Vagina (tissue), 2 donors: Measurements from ENCODE around the gene HSF5. TPM values are rescaled to one million over a fixed set of nuclear protein-coding genes. Genes with fewer than 3 reads are reported as not detected.

Experiments used
- DNase-seq, 2 donors: peaks; one replicate each; pipeline ENCODE4 v3.0.0-alpha.2; 2017; ENCODE audit errors: extremely low spot score in 2 of 2
- H3K27ac ChIP-seq: fragments of 200-600 bp; sonication (generic); one replicate; pipeline ENCODE4 v1.5.1; 2019
- H3K27me3 ChIP-seq: fragments of 200-600 bp; sonication (generic); one replicate; pipeline ENCODE4 v1.5.1; 2019
- H3K36me3 ChIP-seq, 2 donors: fragments of 200-600 bp; sonication (generic); one replicate each; pipeline ENCODE4 v1.5.1; 2017 to 2019
- H3K4me1 ChIP-seq: fragments of 200-600 bp; sonication (generic); one replicate; pipeline ENCODE4 v1.5.1; 2019
- H3K4me3 ChIP-seq, 2 donors: fragments of 200-600 bp; sonication (generic); 1 replicate in 1 of 2; 2 replicates in 1 of 2; pipeline ENCODE4 v1.5.1; 2016 to 2019
- H3K9me3 ChIP-seq: fragments of 200-600 bp; sonication (generic); one replicate; pipeline ENCODE4 v1.5.1; 2019
- CTCF ChIP-seq, 3 experiments: fragments of 450-650 bp in 2 of 3; fragments of 200-600 bp in 1 of 3; sonication (generic) in 1 of 3; IDR thresholded peaks; one replicate each; pipeline ENCODE4 v1.5.1; 2017 to 2019; ENCODE audit warnings: antibody characterized with exemption in 3 of 3, mild to moderate bottlenecking in 2 of 3, moderate library complexity in 2 of 3
- POLR2A ChIP-seq, 2 donors: fragments of 450-650 bp; IDR thresholded peaks; one replicate each; pipeline ENCODE4 v1.6.1; 2017; ENCODE audit warnings: antibody characterized with exemption in 2 of 2, mild to moderate bottlenecking in 2 of 2, moderate library complexity in 2 of 2
- POLR2AphosphoS5 ChIP-seq, 2 donors: sonication (generic); formaldehyde crosslinking; IDR thresholded peaks; one replicate each; pipeline ENCODE4 v1.9.0; 2017; ENCODE audit warnings: antibody characterized with exemption in 2 of 2, mild to moderate bottlenecking in 2 of 2, low read depth in 1 of 2; ENCODE audit not compliant: insufficient read depth in 1 of 2
- intact Hi-C: fragments of 100-400 bp; cut with DNase I; formaldehyde crosslinking; loops from one replicate; pipeline ENCODE4 v1.15.1; 2023
- total RNA-seq: library from RNA; depleted of rRNA; stranded (reverse); fragments of >200 nt; gene quantifications from one replicate; pipeline ENCODE4 v1.2.3, GENCODE V29; 2016

HSF5 gene
- total RNA-seq, 1 donor from 2014 or later, result 0.25 TPM

DNA sequence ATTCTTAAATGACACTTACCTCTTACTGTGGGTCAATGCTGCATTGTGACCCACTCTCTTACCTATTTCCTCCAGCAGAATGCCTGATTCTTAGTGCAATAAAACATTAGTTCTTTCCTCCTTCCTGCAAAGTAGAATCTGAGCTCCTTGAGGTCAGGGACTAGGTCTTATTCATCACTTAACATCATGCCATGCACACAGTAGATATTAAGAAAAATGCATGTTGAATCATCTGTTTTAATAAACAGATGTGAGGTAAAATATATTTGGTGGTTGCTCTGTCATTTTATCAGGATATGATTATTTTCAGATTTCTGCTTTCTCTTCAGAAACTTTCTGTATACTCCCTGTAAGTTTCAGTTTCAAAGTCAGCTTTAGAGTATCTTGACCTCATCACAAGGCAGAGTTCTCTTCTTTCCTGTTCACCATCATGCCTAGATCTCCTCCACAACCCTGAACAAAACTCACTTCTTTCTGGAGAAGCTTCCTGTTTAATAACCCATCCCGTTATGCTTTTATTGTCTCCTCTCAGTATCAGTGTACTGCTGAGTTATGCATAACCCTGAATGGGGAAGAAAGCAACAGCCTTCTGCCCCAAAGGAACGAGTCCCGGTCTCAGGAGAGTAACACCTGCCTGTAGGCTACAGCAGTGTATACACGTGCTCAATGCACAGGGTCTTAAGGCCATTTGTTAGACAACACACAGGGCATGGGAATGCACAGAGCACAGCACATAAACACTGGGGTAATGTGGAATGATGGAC is 105.9 kb downstream of the HSF5 start:
- Histone ChIP-seq H3K4me3 (no peak overlapping the region), H3K9me3 (no peaks in the 10 kb centered on the region), H3K4me1 (peaks cover 22% of the 10 kb centered on the region), H3K27ac (no peak overlapping the region), H3K27me3 (no peaks in the 10 kb centered on the region), H3K36me3 (no peaks in the 10 kb centered on the region)
- DNase-seq, result no peak
- TF ChIP-seq CTCF (IDR thresholded peaks at IDR 0.05) (no peak), POLR2AphosphoS5 (IDR thresholded peaks at IDR 0.05; ENCODE audit: insufficient read depth in 1 of 2, low read depth in 1 of 2) (no peak), POLR2A (IDR thresholded peaks at IDR 0.05) (no peak)
- intact Hi-C loops, result no loop called here

GRCh38 chr17:58381124-58382035 is 106.8 kb downstream of the HSF5 start:
- no peak for DNase-seq
- intact Hi-C loops, result no loop called here

DNA sequence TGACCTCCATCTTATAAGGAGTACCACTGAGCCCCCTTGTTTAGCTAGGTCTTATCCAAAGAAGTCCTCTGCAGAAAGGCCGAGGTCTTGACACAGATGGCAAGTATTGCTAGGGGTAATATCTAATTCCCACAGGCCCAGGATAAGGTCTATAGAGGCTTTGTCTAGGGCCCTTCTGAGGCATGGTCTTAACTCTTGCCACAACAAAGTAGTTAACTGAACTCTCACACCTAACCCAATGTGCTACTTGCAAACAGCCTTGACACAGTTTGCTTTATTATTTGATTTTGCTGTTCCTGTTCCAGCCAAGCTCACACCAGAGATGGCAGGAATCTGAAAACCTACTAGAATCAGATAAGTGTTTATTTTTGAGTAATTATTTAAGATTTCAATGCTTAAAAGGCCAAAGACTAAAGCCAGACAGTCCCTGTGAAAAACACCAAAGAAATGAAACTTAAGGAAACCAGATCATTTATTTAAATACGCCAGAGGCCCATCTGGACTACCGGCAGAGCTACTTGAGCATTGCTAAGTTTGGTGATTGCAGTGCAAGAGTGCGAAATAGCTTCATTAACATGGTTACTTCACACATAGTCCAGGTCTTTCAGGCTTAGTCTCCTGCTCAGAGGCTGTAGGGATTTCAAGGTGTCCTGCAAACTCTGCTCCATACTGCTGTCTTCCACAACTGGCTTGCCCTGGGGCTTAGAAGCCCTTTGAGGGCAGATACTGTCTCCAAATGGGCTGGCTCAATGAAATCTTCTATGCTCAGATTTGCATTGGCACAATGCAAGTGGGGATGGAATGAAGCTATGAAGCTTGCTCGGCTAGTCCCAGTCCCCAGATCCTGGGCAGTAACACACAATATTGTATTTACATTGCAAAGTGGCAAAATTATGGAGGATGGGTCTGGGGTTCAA is 107.7 kb downstream of the HSF5 start:
- Histone ChIP-seq H3K36me3 (no peaks in the 10 kb centered on the region), H3K4me1 (peaks cover 22% of the 10 kb centered on the region), H3K4me3 (no peak overlapping the region), H3K9me3 (no peaks in the 10 kb centered on the region), H3K27ac (no peak overlapping the region), H3K27me3 (no peaks in the 10 kb centered on the region)
- no peak for DNase-seq
- intact Hi-C loops, result no loop called here
- TF ChIP-seq POLR2A (IDR thresholded peaks at IDR 0.05), result no peak
- no peak for TF ChIP-seq POLR2AphosphoS5 (IDR thresholded peaks at IDR 0.05; ENCODE audit: insufficient read depth in 1 of 2, low read depth in 1 of 2)
- TF ChIP-seq CTCF (IDR thresholded peaks at IDR 0.05), result no peak

More at GRCh38 chr17:58381124-58382035, 106.8 kb downstream of the HSF5 start:
- Histone ChIP-seq H3K27ac (no peak overlapping the region), H3K4me3 (no peak overlapping the region), H3K27me3 (no peaks in the 10 kb centered on the region), H3K4me1 (peaks cover 22% of the 10 kb centered on the region), H3K9me3 (no peaks in the 10 kb centered on the region), H3K36me3 (no peaks in the 10 kb centered on the region)
- TF ChIP-seq POLR2A (IDR thresholded peaks at IDR 0.05) (no peak), CTCF (IDR thresholded peaks at IDR 0.05) (no peak), POLR2AphosphoS5 (IDR thresholded peaks at IDR 0.05; ENCODE audit: insufficient read depth in 1 of 2, low read depth in 1 of 2) (no peak)

GRCh38 chr17:58379511-58379824 is 108.7 kb downstream of the HSF5 start:
- peaks cover 22% of the 10 kb centered on the region for H3K4me1 ChIP-seq
- H3K36me3 ChIP-seq, result no peaks in the 10 kb centered on the region

More at GRCh38 chr17:58379511-58379824, 108.7 kb downstream of the HSF5 start:
- intact Hi-C loops, result no loop called here
- TF ChIP-seq CTCF (IDR thresholded peaks at IDR 0.05), result no peak
- no peak for TF ChIP-seq POLR2AphosphoS5 (IDR thresholded peaks at IDR 0.05; ENCODE audit: insufficient read depth in 1 of 2, low read depth in 1 of 2)
- TF ChIP-seq POLR2A (IDR thresholded peaks at IDR 0.05), result no peak
- no peak overlapping the region for H3K27ac ChIP-seq
- no peak for DNase-seq
- no peak overlapping the region for H3K4me3 ChIP-seq
- no peaks in the 10 kb centered on the region for H3K27me3 ChIP-seq
- H3K9me3 ChIP-seq, result no peaks in the 10 kb centered on the region
